OCI-LY3 (cell line): Measurements from ENCODE around the gene STT3B.

ENCODE experiments used
- CTCF ChIP-seq: fragments of 200-600, 300-600 bp; sonication (generic); IDR thresholded peaks from 2 replicates; pipeline ENCODE4 v1.5.1; 2014; ENCODE audit warnings: antibody characterized with exemption, low read length, low read depth
- EZH2phosphoT487 ChIP-seq: fragments of 200-600 bp; shearing (Covaris generic); IDR thresholded peaks from 2 replicates; pipeline ENCODE4 v1.6.1; 2018; ENCODE audit warnings: antibody characterized with exemption, mixed run types, low read depth

- no peak for TF ChIP-seq CTCF
- no peak for TF ChIP-seq EZH2phosphoT487
Measured at GRCh38 chr3:31676556-31676955, 143.8 kb downstream of the STT3B start.
